IPS-NIHi11 (cell line): ENCODE data around the gene PACRG.

Experiments used
- DNase-seq: peaks from one replicate; pipeline ENCODE4 v3.0.0; 2012; ENCODE audit warnings: mixed read lengths, low spot score

Gene PACRG

GRCh38 chr6:163243692-163244589 lies 516.2 kb downstream of the PACRG start:
- DNase-seq = no peak

DNA sequence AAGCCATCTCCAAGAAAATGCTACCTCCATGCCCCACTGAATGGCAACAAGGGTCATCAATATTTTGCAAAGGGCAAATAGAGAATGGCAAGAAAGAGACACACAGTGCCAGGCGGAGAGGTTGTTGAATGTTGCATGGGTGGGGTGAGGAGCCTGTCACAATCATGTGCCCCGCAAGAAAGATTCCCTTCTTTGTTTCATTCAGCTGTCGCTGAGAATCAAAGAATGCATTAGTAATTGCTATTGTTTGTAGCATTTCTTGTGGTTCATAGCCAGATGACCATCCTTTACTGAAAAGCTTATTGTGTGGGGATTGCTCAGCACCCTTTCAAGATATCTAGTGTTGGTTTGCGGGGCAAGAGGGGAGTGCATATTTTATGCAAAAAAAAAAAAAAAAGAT lies 520.3 kb downstream of the PACRG start:
- DNase-seq = no peak

GRCh38 chr6:163249651-163250101 lies 521.9 kb downstream of the PACRG start:
- no peak for DNase-seq

DNA sequence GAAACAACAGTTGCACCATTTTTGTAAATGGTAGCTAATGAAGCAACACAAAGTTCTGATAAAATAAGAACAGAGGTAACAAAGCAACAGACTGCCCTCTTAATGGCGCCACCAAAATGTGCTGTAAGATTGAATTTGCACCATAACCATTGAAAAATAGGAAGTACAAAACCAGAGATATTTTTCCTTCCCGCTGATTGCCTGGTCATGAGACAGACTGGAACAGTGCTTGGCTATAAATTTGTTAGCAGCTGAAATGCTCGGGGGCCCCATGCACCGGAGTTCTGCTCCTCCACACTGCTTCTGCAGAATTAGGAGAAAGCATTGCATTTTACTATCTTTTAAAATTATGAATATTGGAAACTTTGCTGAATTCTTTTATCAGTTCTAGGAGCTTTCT lies 522.3 kb downstream of the PACRG start:
- DNase-seq = no peak

GRCh38 chr6:163252061-163252591 lies 524.4 kb downstream of the PACRG start:
- DNase-seq = no peak

- no peak for DNase-seq
These were observed 525.9 kb downstream of the PACRG start for GRCh38 chr6:163253556-163254213.

GRCh38 chr6:163254341-163254835 lies 526.6 kb downstream of the PACRG start:
- DNase-seq = no peak

DNA sequence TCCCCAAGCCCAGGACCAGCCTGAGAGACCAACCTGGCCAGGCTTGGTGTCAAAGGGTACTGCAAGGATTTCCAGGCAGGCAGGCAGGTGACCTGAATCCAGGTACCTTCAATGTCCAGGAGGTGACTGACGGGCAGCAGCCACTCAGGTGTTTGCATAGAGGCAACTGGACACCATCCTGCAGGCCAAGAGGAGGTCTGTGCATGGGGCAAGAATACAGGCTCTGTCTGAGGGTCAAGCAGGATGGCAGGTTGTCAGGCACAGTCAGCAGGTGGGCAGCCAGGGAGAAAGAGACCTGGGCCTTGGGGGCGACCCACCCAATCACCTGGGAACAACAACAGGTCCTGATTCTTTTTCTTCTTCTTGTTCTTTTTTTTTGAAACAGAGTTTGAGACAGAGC lies 527.5 kb downstream of the PACRG start:
- DNase-seq = no peak

- no peak for DNase-seq
These were observed 531.9 kb downstream of the PACRG start for GRCh38 chr6:163259689-163260088.

DNA sequence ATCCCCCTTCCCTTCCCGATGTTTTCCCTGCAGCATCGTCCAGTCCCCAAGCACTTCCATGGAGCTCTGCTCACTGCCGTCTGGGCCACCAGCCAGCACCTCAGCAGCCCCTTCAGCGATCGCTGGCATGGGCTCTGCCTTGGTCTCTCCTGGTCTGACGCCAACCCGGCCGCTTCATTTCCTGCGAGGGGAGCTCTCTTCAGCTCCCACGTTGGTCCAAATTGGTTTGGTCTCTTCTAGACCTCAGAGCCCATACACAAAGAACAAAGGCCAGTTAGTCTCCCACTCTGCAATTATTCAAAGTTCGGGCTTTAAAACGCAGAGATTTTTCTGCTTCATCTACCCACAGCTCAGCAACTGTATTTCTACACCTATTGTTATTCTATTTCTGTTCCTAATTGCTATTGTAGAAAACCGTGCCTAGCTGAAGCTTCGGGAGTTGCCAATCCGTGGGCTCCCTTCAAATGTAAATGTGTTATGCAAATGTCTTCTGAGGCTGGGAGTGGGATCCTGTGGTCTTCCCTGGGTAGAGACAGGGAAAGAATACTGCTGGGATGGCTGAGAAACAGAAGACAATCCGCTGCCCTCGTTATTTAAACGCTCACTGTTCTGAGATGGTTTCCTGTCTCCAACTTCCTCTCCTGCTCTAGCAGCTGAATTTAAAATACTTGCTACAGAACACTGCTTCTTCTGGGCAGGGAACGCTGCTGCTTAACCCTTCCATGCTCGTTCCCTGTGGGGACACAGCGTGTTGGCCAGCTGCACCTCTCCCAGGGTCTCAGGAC lies 532.5 kb downstream of the PACRG start:
- peak; percentile 84 for DNase-seq

DNA sequence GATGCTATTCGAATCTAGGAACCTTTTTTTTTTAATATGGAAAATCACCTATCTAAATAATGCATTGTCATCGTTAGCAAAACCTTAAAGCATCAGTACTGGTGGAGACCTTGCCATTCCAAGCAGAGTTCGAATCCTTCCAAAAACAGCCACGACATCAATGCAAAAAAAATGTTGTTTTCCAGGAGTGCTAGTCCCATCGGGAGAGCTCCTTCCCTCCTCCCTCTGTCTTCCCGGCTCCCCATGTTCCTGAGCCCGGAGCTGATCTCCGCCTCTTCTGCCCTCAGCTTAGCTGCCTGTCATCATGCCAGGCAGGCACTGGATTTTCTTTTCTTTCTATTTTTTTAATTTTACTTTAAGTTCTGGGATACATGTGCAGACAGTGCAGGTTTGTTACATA lies 533.1 kb downstream of the PACRG start:
- DNase-seq = peak; percentile 49

DNA sequence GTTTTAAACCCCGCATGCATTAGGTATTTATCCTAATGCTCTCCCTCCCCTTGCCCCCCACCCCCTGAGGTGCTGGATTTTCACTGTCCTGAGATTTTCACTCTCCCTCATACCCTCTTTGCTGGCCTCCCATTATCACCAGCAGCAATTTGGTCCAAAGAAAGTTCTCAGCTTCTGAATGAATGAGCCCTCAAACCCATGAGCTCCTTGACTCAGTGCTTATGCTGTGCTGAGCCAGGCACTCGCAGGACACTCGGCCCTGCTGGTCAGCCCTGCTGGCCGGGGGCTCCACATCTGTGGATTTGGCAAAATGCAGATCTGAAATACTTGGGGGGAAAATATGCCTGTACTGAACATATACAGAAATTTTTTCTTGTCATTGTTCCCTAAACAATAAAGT lies 533.6 kb downstream of the PACRG start:
- DNase-seq = no peak

DNA sequence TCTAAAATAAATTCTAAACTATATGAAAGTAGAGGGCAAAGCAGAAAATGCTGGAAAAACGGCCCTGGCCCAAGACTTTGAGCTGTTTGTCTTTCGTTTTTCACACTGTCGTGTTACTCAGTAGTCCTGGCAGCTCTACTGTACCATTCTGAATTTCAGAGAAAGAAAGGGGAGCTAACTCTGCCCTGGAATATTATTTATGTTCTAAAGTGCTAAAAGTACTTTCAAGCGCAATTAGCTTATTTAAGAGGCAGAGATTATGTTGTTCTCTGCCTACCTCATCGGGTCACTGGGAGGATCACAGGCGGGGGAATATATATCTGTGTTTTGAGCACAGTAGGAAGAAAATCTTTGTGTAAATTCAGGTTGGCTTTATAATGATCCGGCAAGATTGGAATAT lies 534.3 kb downstream of the PACRG start:
- DNase-seq = no peak

GRCh38 chr6:163263196-163263595 lies 535.4 kb downstream of the PACRG start:
- no peak for DNase-seq

DNA sequence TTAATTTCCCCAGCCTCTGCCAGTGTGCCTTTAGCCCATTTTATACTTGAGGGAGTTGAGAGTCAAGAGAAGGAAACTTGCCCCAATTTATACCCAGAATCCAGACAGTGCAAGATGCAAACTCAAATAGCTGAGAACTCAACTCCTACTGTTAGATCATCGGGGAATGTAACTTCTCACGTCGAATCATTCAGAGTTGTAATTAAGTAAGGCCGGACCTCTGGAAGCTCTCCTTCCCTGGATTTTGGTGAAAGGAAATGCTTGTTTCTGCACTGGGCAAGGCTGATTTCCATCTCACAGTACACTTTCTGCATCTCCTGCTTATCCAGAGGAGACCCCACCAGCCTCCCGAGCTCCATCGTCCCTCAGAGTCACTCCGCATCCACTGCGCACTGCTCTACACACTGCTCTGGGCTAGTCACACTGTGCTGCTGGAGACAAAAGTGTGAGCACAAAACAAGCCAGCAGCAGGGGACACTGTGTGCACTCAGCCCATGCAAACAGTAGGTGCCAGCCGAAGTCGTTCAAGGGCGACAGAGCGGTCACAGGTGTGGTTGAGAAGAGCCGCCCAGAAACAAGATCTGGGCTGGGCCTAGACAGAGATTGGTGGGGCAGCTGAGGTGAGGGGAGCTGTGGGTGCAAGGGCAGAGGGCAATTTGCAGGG lies 536.4 kb downstream of the PACRG start:
- DNase-seq = no peak

DNA sequence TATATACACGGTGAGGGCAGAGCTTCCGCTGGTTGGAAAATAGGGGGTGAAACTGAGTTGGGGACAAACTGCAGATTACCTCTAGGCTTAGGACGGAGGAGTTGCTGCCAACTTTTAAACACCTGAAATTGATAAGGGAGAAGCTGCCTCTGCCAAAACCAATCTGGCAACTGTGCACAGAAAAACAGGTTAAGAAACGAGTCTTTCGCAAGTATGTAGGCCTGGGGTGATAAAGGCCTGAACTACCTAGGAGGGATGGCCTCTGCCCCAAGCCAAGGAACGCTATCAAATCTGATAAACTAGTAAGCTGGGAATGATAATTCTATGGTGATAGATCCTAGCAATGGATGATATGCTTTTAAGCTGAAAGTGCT lies 536.9 kb downstream of the PACRG start:
- no peak for DNase-seq

- DNase-seq = no peak
These were observed 553.9 kb downstream of the PACRG start for GRCh38 chr6:163281634-163282033.

DNA sequence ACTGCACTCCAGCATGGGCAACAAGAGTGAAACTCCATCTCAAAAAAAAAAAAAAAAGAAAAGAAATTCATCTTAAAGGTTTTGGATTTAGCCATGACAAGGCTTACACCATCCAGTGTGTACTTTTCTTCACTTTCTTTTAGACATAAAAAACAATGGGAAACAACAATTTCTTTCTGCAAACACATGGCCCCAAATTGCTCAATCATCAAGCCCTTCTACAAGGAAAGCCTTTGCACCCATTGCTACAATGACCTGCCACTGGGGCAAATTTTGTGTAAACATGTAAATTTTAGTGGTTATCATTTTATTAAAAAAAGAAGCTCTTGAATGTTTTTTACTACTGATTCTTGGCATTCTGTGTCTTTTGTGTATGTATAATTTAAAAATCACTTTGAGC lies 554.9 kb downstream of the PACRG start:
- DNase-seq = no peak

DNA sequence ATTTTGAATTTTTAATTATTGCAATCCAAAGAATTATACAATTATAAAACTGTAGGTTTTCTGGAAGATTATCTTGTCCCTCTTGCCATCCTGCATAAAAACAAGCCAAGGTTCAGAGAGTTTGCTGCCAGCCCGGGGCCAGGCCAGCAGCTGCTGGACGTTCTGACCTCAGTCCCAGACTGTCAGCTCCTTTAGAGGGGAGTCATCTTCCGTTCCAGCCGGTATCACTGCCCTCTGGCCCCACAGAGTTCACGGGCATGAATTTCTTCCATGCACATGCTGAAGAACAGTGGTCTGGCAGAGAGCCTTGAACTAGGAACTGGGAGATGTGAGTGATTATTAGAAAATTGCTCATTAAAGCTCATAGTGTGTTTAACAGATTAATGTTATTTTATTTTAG lies 556.4 kb downstream of the PACRG start:
- no peak for DNase-seq

DNA sequence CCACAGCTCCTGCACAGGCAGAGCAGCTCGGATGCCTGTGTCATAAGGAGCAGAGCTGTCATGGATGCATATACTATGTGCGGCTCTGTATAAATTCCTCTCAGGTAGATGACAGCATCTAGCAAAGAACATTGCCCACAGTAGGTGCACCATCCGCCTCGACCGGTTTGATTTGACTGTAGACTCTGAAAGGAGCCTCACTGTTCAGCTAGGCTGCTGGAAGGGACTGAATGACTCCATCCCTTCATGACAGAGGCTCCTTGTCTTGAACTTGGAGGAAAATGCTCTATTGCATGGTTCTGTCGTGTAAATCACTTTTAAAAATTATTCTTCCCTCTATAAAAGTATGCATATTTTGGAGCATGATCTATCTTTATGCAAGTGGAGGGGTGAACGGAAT lies 557.9 kb downstream of the PACRG start:
- no peak for DNase-seq

DNA sequence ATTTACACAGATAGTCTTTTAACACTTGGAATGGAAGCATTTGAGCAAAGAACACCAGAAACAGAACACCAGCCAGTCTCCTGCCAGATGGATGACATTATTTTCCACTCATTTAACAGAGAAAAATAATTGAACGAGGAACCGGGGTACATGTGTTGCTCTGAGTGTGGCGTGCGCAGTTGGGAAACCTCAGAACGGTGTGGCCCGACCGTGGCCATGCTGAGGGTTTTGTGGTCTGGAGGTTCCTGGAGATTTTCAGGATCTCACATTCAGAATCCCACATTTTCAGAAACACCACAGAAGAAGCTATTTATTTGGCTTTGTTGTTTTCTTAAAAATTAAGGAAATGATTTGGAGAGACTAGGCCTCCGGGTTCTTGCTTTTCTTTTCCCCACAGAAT lies 559.9 kb downstream of the PACRG start:
- DNase-seq = no peak

DNA sequence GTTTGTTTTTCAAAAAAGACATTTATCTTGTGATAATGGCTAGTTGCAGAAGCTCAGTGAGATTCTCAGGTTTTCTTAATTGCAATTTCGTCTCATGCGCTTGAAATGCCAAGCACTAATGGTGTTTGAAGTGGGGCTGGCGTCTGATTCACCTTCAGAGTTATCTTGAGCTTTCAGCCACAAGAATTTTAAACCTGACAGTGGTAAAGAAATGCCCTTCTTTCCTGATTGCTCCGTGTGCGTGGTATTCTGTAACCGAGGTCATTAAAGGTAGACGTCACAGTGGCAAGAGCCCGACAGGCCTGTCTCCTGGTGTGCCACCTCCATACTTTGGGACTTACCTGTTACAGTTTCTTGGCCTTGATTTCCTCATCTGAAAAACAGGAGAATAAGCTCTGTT lies 560.3 kb downstream of the PACRG start:
- DNase-seq = no peak
